Caco-2 (cell line): ENCODE measurements around the gene TIMM44. TPM values are rescaled to one million over a fixed set of nuclear protein-coding genes. Genes with fewer than 3 reads are reported as not detected.
A peak's percentile ranks its signal among the peaks of the same experiment; 100 is the strongest.

Experiments used
- BruUV-seq: library from RNA; stranded (reverse); fragments of 400-500 nt; replicated peaks from 2 replicates; lab custom pipeline; 2021; lab: Mats Ljungman, UMichigan
- CTCF ChIA-PET: fragments of 300-600 bp; sonication (Branson Sonifier 250); formaldehyde crosslinking; loops from one replicate; lab custom pipeline; 2022; ENCODE audit warnings: antibody characterized with exemption; lab: Charles Lee
- POLR2A ChIA-PET: fragments of 300-600 bp; sonication (Branson Sonifier 250); formaldehyde crosslinking; loops from one replicate; lab custom pipeline; 2022; ENCODE audit warnings: antibody characterized with exemption; lab: Charles Lee
- DNase-seq, 2 experiments: peaks; one replicate each; pipeline versions ENCODE4 v3.0.0 to v3.0.0-alpha.2; 2020 to 2022
- H3K27me3 ChIP-seq: replicated peaks from 2 replicates; pipeline ENCODE4 v1.6.0; 2011; ENCODE audit warnings: low read length; ENCODE audit not compliant: control insufficient read depth, insufficient read depth
- H3K36me3 ChIP-seq: 2 replicates; pipeline ENCODE4 v1.5.1; 2011; ENCODE audit warnings: low read length; ENCODE audit not compliant: control insufficient read depth, insufficient read depth
- H3K4me1 ChIP-seq: fragments of 250-450 bp; sonication (Bioruptor Pico); 2 replicates; pipeline ENCODE4 v1.5.1; 2020; ENCODE audit warnings: mild to moderate bottlenecking
- H3K4me3 ChIP-seq: 2 replicates; pipeline ENCODE4 v1.5.1; 2011; ENCODE audit warnings: low read depth, mild to moderate bottlenecking, control low read depth, low read length
- H3K9me3 ChIP-seq: fragments of 250-450 bp; sonication (Bioruptor Pico); 2 replicates; pipeline ENCODE4 v1.5.1; 2020; ENCODE audit warnings: mild to moderate bottlenecking, moderate library complexity
- H3K27ac Mint-ChIP-seq: one replicate; pipeline ENCODE4 v1.8.0; 2022; ENCODE audit warnings: mixed read lengths; ENCODE audit not compliant: unreplicated experiment
- H3K27me3 Mint-ChIP-seq: one replicate; pipeline ENCODE4 v1.8.0; 2022; ENCODE audit warnings: mixed read lengths; ENCODE audit not compliant: insufficient read depth, unreplicated experiment
- H3K36me3 Mint-ChIP-seq: one replicate; pipeline ENCODE4 v1.8.0; 2022; ENCODE audit warnings: mild to moderate bottlenecking, mixed read lengths; ENCODE audit not compliant: insufficient read depth, unreplicated experiment
- H3K4me1 Mint-ChIP-seq: one replicate; pipeline ENCODE4 v1.8.0; 2022; ENCODE audit warnings: low read depth, mixed read lengths; ENCODE audit not compliant: unreplicated experiment
- H3K4me3 Mint-ChIP-seq: one replicate; pipeline ENCODE4 v1.8.0; 2022; ENCODE audit warnings: mild to moderate bottlenecking, moderate library complexity, mixed read lengths; ENCODE audit not compliant: unreplicated experiment
- H3K9me3 Mint-ChIP-seq: one replicate; pipeline ENCODE4 v1.8.0; 2022; ENCODE audit warnings: mixed read lengths; ENCODE audit not compliant: unreplicated experiment
- CTCF ChIP-seq, 2 experiments: fragments of 200-600 bp in 1 of 2; IDR thresholded peaks; 1 replicate in 1 of 2; 2 replicates in 1 of 2; pipeline versions ENCODE4 v1.5.1 to v1.8.0; 2011 to 2022; ENCODE audit warnings: antibody characterized with exemption in 1 of 2, control low read depth in 1 of 2, inconsistent platforms in 1 of 2, low read depth in 1 of 2, low read length in 1 of 2, mild to moderate bottlenecking in 1 of 2, moderate library complexity in 1 of 2; ENCODE audit not compliant: insufficient read depth in 1 of 2, severe bottlenecking in 1 of 2, unreplicated experiment in 1 of 2
- intact Hi-C: fragments of 100-400 bp; cut with micrococcal nuclease; formaldehyde crosslinking; loops from one replicate; pipeline ENCODE4 v1.10.0; 2022; ENCODE audit not compliant: unreplicated experiment
- total RNA-seq: library from RNA; stranded (reverse); gene quantifications from 2 replicates; pipeline ENCODE4 v1.2.3, GENCODE V29; 2022

TIMM44 gene
- total RNA-seq, 1 experiment from 2014 or later: 129 TPM

GRCh38 chr19:7942981-7943443, 454 bp downstream of the TIMM44 start:
- H3K4me3 Mint-ChIP-seq: peak overlapping the region; percentile 92
- TF ChIP-seq CTCF (IDR thresholded peaks at IDR 0.05; ENCODE audit: insufficient read depth in 1 of 2, low read depth in 1 of 2, low read length in 1 of 2, severe bottlenecking in 1 of 2, unreplicated experiment in 1 of 2): no peak
- CTCF ChIA-PET: interaction anchor here (0.7 to 2.3 kb wide), 11 partner anchors 14 to 374 kb away, joined by 3 to 27 read pairs (median 6); partner anchors contain the start of genes MAP2K7 and SNAPC2
- peak overlapping the region; percentile 95 for H3K27ac Mint-ChIP-seq
- no peaks in the 10 kb centered on the region for H3K9me3 Mint-ChIP-seq
- intact Hi-C loops: loop anchor here (1.0 to 10.0 kb wide), 2 partner anchors 212 to 310 kb away; no protein-coding TSS in a partner anchor
- peaks cover 6% of the 10 kb centered on the region for H3K4me1 Mint-ChIP-seq
- Histone ChIP-seq H3K4me3 (peak overlapping the region; percentile 89), H3K4me1 (no peaks in the 10 kb centered on the region; the same call in 1 of the 2 replicates), H3K36me3 (peaks cover 3% of the 10 kb centered on the region), H3K27me3 (no peaks in the 10 kb centered on the region), H3K9me3 (no peaks in the 10 kb centered on the region)
- peaks cover 68% of the 10 kb centered on the region for H3K36me3 Mint-ChIP-seq
- no peaks in the 10 kb centered on the region for H3K27me3 Mint-ChIP-seq
- BruUV-seq: no TSS peak
- POLR2A ChIA-PET: interaction anchor here (0.6 to 2.1 kb wide), 14 partner anchors 8 to 314 kb away, joined by 3 to 15 read pairs (median 4); partner anchors contain the start of genes CERS4, LRRC8E, PET100 and SNAPC2
- DNase-seq: peak in 1 of 2 experiments; percentile 69

GRCh38 chr19:7941895-7942596, 1.4 kb downstream of the TIMM44 start:
- Mint-ChIP-seq H3K27ac (peak overlapping the region; percentile 95), H3K36me3 (peaks cover 77% of the 10 kb centered on the region), H3K4me3 (peak overlapping the region; percentile 92), H3K4me1 (peaks cover 6% of the 10 kb centered on the region), H3K9me3 (no peaks in the 10 kb centered on the region), H3K27me3 (no peaks in the 10 kb centered on the region)
- Histone ChIP-seq H3K4me1 (no peaks in the 10 kb centered on the region; the same call in 1 of the 2 replicates), H3K9me3 (no peaks in the 10 kb centered on the region), H3K4me3 (peak overlapping the region; percentile 89), H3K27me3 (no peaks in the 10 kb centered on the region), H3K36me3 (peaks cover 3% of the 10 kb centered on the region)
- no peak for TF ChIP-seq CTCF (IDR thresholded peaks at IDR 0.05; ENCODE audit: insufficient read depth in 1 of 2, low read depth in 1 of 2, low read length in 1 of 2, severe bottlenecking in 1 of 2, unreplicated experiment in 1 of 2)
- no peak for DNase-seq
- intact Hi-C loops: loop anchor here (10.0 kb wide), 1 partner anchor 213 kb away; no protein-coding TSS in a partner anchor
- BruUV-seq: TSS peak; percentile 31
- CTCF ChIA-PET: interaction anchor here (0.7 kb wide), 1 partner anchor 52 kb away, joined by 3 read pairs; no protein-coding TSS in a partner anchor
- POLR2A ChIA-PET: no interaction called here

- Histone ChIP-seq H3K9me3 (no peaks in the 10 kb centered on the region), H3K27me3 (no peaks in the 10 kb centered on the region), H3K4me3 (no peak overlapping the region), H3K36me3 (peaks cover 3% of the 10 kb centered on the region), H3K4me1 (no peaks in the 10 kb centered on the region; the same call in 1 of the 2 replicates)
- no TSS peak for BruUV-seq
- peaks cover 83% of the 10 kb centered on the region for H3K36me3 Mint-ChIP-seq
- CTCF ChIA-PET: interaction anchor here (0.6 to 0.7 kb wide), 2 partner anchors 20 to 229 kb away, joined by 3 to 4 read pairs; partner anchors contain the start of gene SNAPC2
- no peaks in the 10 kb centered on the region for H3K9me3 Mint-ChIP-seq
- DNase-seq: no peak
- no peak overlapping the region for H3K4me3 Mint-ChIP-seq
- H3K4me1 Mint-ChIP-seq: peaks cover 6% of the 10 kb centered on the region
- intact Hi-C loops: loop anchor here (10.0 kb wide), 1 partner anchor 214 kb away; no protein-coding TSS in a partner anchor
- POLR2A ChIA-PET: no interaction called here
- H3K27me3 Mint-ChIP-seq: no peaks in the 10 kb centered on the region
- TF ChIP-seq CTCF (IDR thresholded peaks at IDR 0.05; ENCODE audit: insufficient read depth in 1 of 2, low read depth in 1 of 2, low read length in 1 of 2, severe bottlenecking in 1 of 2, unreplicated experiment in 1 of 2): no peak
- H3K27ac Mint-ChIP-seq: peak overlapping the region; percentile 42
Observed at GRCh38 chr19:7940841-7941240, 2.6 kb downstream of the TIMM44 start.
